ENCODE measurements around the gene DAD1.

DAD1 gene

GRCh38 chr14:22583994-22584393, 5.0 kb downstream of the DAD1 start:
- no peak overlapping the region for H3K4me2 ChIP-seq (ENCODE audit: low read depth, low read length, poor library complexity, severe bottlenecking)
- no peak overlapping the region for H3K27ac ChIP-seq (ENCODE audit: low read depth, low read length)
- no peak overlapping the region for H3K9ac ChIP-seq (ENCODE audit: low read length)
- H3K27me3 ChIP-seq (ENCODE audit: low read length) = no peaks in the 10 kb centered on the region
- H3K79me2 ChIP-seq (ENCODE audit: insufficient read depth, low read length) = peaks cover 80% of the 10 kb centered on the region
- H4K20me1 ChIP-seq (ENCODE audit: low read depth, low read length) = no peaks in the 10 kb centered on the region
- H3K9me3 ChIP-seq (ENCODE audit: insufficient read depth, low read length) = no peaks in the 10 kb centered on the region
- TF ChIP-seq EZH2phosphoT487 (conservative IDR thresholded peaks at IDR 0.05; ENCODE audit: low read length) (no peak), CTCF (IDR thresholded peaks at IDR 0.05; ENCODE audit: insufficient read depth, low read length, poor library complexity, severe bottlenecking) (no peak)
- no peaks in the 10 kb centered on the region for H3K9me2 ChIP-seq (replicated peaks; ENCODE audit: insufficient read depth, low read length)
- peaks cover 2% of the 10 kb centered on the region; the same call in 1 of the 2 replicates for H3K36me3 ChIP-seq (ENCODE audit: low read length)
- no peak overlapping the region for H2AFZ ChIP-seq (ENCODE audit: low read depth, low read length, severe bottlenecking)
- peaks cover 5% of the 10 kb centered on the region; the same call in 1 of the 2 replicates for H3F3A ChIP-seq (ENCODE audit: insufficient read depth)
- H3K4me3 ChIP-seq (ENCODE audit: insufficient read depth, low read length, poor library complexity, severe bottlenecking) = no peak overlapping the region

- no peak overlapping the region for H3K4me2 ChIP-seq (ENCODE audit: low read depth, low read length, poor library complexity, severe bottlenecking)
- peaks cover 2% of the 10 kb centered on the region; the same call in 1 of the 2 replicates for H3K36me3 ChIP-seq (ENCODE audit: low read length)
- no peak overlapping the region for H2AFZ ChIP-seq (ENCODE audit: low read depth, low read length, severe bottlenecking)
- no peaks in the 10 kb centered on the region for H4K20me1 ChIP-seq (ENCODE audit: low read depth, low read length)
- peaks cover 71% of the 10 kb centered on the region for H3K79me2 ChIP-seq (ENCODE audit: insufficient read depth, low read length)
- H3K9me3 ChIP-seq (ENCODE audit: insufficient read depth, low read length) = no peaks in the 10 kb centered on the region
- no peak overlapping the region for H3K27ac ChIP-seq (ENCODE audit: low read depth, low read length)
- H3F3A ChIP-seq (ENCODE audit: insufficient read depth) = peaks cover 5% of the 10 kb centered on the region; the same call in 1 of the 2 replicates
- H3K9me2 ChIP-seq (replicated peaks; ENCODE audit: insufficient read depth, low read length) = no peaks in the 10 kb centered on the region
- H3K4me3 ChIP-seq (ENCODE audit: insufficient read depth, low read length, poor library complexity, severe bottlenecking) = no peak overlapping the region
- H3K9ac ChIP-seq (ENCODE audit: low read length) = no peak overlapping the region
- H3K27me3 ChIP-seq (ENCODE audit: low read length) = no peaks in the 10 kb centered on the region
- no peak for TF ChIP-seq CTCF (IDR thresholded peaks at IDR 0.05; ENCODE audit: insufficient read depth, low read length, poor library complexity, severe bottlenecking)
- no peak for TF ChIP-seq EZH2phosphoT487 (conservative IDR thresholded peaks at IDR 0.05; ENCODE audit: low read length)
Measured at GRCh38 chr14:22580625-22581024, 8.4 kb downstream of the DAD1 start.

GRCh38 chr14:22579881-22580280, 9.1 kb downstream of the DAD1 start:
- peaks cover 64% of the 10 kb centered on the region for H3K79me2 ChIP-seq (ENCODE audit: insufficient read depth, low read length)
- H3K36me3 ChIP-seq (ENCODE audit: low read length) = peaks cover 3% of the 10 kb centered on the region; the same call in 1 of the 2 replicates
- no peak overlapping the region for H3K9ac ChIP-seq (ENCODE audit: low read length)
- H2AFZ ChIP-seq (ENCODE audit: low read depth, low read length, severe bottlenecking) = no peak overlapping the region
- no peak overlapping the region for H3K4me3 ChIP-seq (ENCODE audit: insufficient read depth, low read length, poor library complexity, severe bottlenecking)
- H4K20me1 ChIP-seq (ENCODE audit: low read depth, low read length) = no peaks in the 10 kb centered on the region
- no peak overlapping the region for H3K27ac ChIP-seq (ENCODE audit: low read depth, low read length)
- peaks cover 5% of the 10 kb centered on the region; the same call in 1 of the 2 replicates for H3F3A ChIP-seq (ENCODE audit: insufficient read depth)
- no peak for TF ChIP-seq CTCF (IDR thresholded peaks at IDR 0.05; ENCODE audit: insufficient read depth, low read length, poor library complexity, severe bottlenecking)
- no peak for TF ChIP-seq EZH2phosphoT487 (conservative IDR thresholded peaks at IDR 0.05; ENCODE audit: low read length)
- H3K27me3 ChIP-seq (ENCODE audit: low read length) = no peaks in the 10 kb centered on the region
- no peaks in the 10 kb centered on the region for H3K9me2 ChIP-seq (replicated peaks; ENCODE audit: insufficient read depth, low read length)
- no peaks in the 10 kb centered on the region for H3K9me3 ChIP-seq (ENCODE audit: insufficient read depth, low read length)
- no peak overlapping the region for H3K4me2 ChIP-seq (ENCODE audit: low read depth, low read length, poor library complexity, severe bottlenecking)
